A673 (cell line): Measurements from ENCODE around the gene STAT5B.

Experiments
- EZH2 ChIP-seq: fragments of 200-600 bp; sonication (generic); IDR thresholded peaks from 2 replicates; pipeline ENCODE4 v1.6.1; 2017; ENCODE audit warnings: borderline replicate concordance, low read depth, mild to moderate bottlenecking, mixed read lengths, antibody characterized with exemption, low read length; ENCODE audit not compliant: poor library complexity, severe bottlenecking
- TF ChIP-seq, protein P1 (sequence below): fragments of 300-800, 200-600 bp; sonication (generic); conservative IDR thresholded peaks from 2 replicates; pipeline ENCODE4 v1.5.1; 2017; ENCODE audit warnings: low read depth, mild to moderate bottlenecking, antibody characterized with exemption, low read length, moderate library complexity, mixed read lengths

DNA sequence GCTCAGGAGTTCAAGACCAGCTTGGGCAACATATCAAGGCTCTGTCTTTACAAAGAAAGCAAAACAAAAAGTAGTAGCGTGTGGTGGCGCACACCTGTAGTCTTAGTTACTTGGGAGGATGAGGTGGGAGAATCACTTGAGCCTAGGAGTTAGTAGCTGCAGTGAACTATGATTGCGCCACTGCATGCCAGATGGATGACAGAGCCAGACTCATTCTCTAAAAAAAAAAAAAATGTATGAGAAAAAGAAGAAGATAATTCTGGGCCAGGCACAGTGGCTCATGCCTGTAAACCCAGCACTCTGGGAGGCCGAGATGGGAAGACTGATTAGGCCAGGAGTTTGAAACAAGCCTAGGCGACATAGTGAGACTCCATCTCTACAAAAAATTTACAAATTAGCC lies 28.5 kb downstream of the STAT5B start:
- TF ChIP-seq, protein P1, sequence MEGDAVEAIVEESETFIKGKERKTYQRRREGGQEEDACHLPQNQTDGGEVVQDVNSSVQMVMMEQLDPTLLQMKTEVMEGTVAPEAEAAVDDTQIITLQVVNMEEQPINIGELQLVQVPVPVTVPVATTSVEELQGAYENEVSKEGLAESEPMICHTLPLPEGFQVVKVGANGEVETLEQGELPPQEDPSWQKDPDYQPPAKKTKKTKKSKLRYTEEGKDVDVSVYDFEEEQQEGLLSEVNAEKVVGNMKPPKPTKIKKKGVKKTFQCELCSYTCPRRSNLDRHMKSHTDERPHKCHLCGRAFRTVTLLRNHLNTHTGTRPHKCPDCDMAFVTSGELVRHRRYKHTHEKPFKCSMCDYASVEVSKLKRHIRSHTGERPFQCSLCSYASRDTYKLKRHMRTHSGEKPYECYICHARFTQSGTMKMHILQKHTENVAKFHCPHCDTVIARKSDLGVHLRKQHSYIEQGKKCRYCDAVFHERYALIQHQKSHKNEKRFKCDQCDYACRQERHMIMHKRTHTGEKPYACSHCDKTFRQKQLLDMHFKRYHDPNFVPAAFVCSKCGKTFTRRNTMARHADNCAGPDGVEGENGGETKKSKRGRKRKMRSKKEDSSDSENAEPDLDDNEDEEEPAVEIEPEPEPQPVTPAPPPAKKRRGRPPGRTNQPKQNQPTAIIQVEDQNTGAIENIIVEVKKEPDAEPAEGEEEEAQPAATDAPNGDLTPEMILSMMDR, result no peak
- no peak for TF ChIP-seq EZH2
